Measurements from ENCODE around the gene ANKRD16.
"Not testable (repeated sequence)": the region's sequence is repeated elsewhere in the genome, so short reads cannot be mapped to it uniquely, and the experiment has no call there.

Gene ANKRD16

DNA sequence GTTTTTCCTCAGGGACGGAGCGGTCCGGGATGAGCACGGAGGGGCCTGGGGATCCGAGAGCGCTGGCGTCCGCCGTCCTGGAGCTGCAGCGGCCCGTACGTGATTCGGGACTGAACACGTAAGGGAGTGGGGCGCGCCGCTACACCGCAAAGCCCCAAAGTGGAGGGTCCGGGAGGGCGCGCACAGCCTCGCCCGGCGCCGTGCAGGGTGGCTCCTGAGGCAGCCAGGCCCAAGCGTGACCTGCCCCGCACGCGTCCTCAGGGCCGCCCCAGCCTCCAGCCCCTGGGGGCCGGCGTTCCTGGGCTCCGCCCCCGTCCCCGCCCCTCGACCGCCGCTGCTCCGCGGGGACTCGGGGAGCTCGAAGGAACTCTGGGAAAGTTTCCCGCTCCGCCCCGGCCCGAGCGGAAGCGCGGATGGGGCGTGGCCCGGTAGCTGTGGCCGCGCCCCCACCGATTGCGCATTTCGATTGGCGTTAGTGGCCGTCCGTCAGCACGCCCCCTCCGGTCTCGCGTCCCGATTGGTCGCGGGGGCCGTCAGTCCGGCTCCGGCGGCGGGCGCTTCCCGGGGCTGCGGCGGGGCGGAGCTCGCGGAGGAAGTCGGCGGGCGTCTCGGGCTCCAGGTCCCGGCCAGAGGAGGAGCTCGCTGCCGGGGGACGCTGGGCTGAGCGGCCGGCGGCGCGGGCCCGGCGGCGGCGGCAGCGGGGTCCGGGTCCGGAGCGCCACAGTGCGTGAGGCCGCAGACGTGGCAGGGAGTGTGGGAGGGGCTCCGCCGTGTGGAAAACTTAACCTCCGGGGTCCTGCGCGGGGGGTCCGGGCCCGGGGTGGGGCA, at the start of gene ANKRD16, which contains the start of gene FBH1:
ANKRD16 (minus strand) TSS at position 270 of the 828 bp plus-strand sequence. CDS start 539 bp downstream, outside the sequence.
FBH1 (plus strand) TSS at position 620 of the 828 bp plus-strand sequence; CDS start at position 723, 103 bp downstream.
- peak; percentile 97 for DNase-seq (ENCODE audit: low spot score)

DNA sequence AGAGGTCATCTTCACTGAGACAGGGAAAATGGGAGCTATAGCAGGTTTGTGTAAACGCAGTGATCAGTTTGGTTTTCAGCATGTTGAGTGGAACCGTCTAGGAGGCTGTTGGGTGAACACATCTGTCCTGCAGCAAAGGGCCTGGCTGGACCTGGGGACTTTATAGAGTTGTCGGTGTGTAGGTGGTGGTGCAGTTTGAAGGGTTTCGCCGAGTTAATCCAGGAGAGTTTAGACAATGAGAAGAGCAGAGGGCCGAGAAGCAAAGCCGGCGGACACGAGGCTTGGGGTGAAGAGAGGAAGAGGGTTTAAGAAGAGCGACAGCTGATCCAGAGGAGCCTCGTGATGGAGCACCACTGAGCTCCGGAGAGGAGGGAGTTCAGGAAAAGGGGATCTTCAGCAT, 48.6 kb upstream of the ANKRD16 start:
- no peak for DNase-seq (ENCODE audit: low spot score)

GRCh38 chr10:5937016-5937415, 47.3 kb upstream of the ANKRD16 start:
- DNase-seq (ENCODE audit: low spot score) = no peak

- DNase-seq (ENCODE audit: low spot score) = no peak
These were observed 45.9 kb upstream of the ANKRD16 start for GRCh38 chr10:5935628-5936027.

GRCh38 chr10:5933909-5934546, 44.3 kb upstream of the ANKRD16 start:
- DNase-seq (ENCODE audit: low spot score) = no peak

GRCh38 chr10:5932345-5932744, 42.7 kb upstream of the ANKRD16 start:
- DNase-seq (ENCODE audit: low spot score) = no peak

DNA sequence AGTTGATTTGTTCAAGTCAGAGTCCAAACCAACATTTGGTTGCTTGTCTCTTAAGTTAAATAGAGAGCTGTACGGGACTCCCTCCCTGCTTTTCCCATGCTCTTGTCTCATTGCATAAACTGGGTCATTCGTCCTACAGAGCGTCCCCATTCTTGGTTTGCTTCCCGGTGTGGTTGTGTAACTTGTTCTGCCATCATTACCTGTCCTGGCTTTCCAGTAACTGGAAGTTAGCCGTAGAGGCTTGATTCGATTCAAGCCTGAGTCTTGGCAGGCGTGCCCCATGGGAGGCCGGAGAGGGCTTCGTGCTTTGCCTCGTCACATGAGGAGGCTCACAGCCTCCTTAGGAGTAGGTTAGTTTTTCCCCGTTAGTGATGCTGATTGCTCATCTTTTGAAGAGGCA, 40.6 kb upstream of the ANKRD16 start:
- no peak for DNase-seq (ENCODE audit: low spot score)

DNA sequence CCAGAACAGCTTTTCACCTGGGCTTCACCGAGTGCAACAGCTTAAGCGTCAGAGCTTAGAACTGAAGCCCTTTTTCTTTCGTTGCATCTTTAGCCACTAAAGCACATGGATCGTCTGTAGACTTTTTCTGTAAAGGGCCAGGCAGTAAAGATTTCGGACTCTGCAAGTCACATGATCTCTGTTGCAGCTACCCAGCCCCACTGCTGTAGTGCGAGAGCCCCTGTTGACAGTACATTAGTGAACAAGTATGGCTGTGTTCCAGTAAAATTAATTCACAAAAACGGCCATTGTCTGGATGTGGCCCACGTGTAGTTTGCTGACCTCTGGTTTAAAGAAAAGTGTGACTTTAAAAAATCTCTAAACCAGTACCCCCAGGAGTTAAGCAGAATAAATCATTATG, 39.7 kb upstream of the ANKRD16 start:
- no peak for DNase-seq (ENCODE audit: low spot score)

DNA sequence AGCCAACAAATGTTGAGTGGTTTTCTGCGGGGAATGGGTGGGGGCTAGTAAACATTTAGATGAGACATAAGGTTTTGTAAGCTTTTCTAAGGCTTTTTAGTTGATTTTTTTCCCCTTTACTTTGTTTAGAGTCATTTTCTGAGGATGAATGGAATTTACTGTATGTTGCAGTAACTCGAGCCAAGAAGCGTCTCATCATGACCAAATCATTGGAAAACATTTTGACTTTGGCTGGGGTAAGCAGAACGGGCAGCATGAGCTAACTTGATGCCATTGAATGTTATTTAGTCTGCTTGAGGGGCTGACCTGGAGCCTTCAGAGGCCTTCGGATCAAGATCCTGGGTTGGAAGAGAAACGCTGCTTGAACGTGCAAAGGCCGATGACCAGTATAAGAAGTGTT, 37.6 kb upstream of the ANKRD16 start:
- no peak for DNase-seq (ENCODE audit: low spot score)

GRCh38 chr10:5924889-5925288, 35.2 kb upstream of the ANKRD16 start:
- no peak for DNase-seq (ENCODE audit: low spot score)

DNA sequence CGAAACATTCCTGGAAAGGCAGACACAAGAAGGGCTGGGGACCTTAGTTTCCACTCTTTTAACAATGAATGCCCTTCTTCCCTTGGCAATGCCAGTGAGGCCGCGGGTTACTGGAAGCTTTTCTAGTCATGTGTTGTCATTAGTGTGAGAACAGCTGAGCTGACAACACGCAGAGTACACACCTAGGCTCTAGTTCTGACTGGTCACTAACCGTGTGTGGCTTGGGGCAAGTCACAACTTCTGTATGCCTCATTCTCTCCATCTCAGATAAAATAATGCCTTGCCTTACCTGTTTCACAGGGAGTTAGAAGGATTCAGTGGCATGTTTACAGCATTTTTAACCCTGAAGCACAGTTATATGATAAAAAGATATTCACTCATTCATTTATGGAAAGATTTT, 32.1 kb upstream of the ANKRD16 start:
- DNase-seq (ENCODE audit: low spot score) = no peak

DNA sequence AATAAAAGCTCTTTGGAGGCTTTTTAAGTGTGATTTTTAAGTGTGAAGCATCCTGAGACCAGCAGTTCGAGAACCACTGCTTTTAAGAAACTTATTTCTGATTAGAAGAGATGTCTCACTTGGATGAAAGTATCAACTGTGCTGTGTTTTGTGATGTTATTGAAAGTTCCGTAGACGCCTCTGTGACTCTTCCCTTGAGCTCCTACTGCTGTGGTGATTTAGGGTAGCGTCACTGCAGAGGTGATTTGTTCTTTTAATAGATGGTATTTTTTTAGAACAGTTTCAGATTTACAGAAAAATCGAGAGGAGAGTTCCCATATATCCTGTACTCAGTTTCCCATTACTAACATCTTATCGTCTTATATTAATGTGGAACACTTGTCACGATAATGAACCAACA, 29.9 kb upstream of the ANKRD16 start:
- DNase-seq (ENCODE audit: low spot score) = no peak

DNA sequence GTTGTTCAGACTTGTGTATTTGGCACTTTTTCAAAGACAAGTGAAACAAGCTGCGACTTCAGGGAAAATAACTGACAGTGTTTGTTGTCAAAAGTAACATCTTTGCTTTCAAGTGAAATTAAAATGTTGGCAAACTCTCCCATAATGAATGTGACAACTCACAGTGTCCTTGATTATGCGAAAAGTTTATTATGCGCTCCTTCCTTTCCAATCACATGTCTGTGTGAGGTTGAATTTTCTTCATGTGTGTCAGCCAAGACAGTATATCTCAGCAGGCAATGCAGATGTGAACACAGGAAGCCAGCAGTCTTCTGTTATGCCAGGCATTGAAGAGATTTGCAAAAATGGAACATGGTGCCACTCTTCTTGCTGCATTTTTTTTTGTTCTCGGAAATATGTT, 29.1 kb upstream of the ANKRD16 start:
- no peak for DNase-seq (ENCODE audit: low spot score)

DNA sequence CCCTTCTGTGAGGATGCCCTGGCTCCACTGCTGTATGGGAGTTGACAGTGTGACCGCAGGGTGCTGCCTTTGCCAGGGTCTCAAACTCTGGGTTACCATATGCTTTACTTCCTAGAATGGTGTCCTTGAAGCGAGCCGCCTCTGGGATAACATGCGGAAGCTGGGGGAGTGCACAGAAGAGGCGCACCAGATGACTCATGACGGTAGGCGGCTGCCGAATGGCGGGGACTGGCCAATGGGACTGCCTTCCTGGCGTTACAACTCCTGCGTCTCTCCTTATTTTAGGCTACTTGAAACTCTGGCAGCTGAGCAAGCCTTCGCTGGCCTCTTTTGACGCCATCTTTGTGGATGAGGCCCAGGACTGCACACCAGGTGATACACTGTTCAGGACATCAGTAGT, 27.6 kb upstream of the ANKRD16 start:
- no peak for DNase-seq (ENCODE audit: low spot score)

GRCh38 chr10:5915451-5915850, 25.8 kb upstream of the ANKRD16 start:
- no peak for DNase-seq (ENCODE audit: low spot score)

- DNase-seq (ENCODE audit: low spot score) = no peak
These were observed 24.0 kb upstream of the ANKRD16 start for GRCh38 chr10:5913736-5914135.

DNA sequence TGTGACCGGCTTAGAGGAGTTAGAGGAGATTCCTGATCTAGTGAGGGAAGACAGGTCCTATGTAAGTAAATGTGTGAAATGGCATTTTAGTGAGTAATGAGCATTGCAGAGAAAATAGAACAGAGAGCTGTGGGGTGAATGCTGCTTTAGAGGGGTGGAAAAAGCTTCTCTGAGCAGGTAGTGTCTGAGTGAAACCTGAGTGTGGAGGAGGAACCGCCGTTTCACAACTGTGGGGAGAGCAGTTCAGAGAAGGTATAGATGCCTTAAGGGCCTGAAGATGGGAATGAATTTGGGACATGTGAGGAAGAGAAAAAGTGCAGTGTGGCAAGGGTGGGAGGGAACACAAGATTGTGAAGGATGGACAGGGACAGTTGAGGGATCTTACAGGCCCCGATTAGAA, 22.0 kb upstream of the ANKRD16 start:
- no peak for DNase-seq (ENCODE audit: low spot score)

- DNase-seq (ENCODE audit: low spot score) = no peak
These were observed 20.8 kb upstream of the ANKRD16 start for GRCh38 chr10:5910323-5911100.

- DNase-seq (ENCODE audit: low spot score) = not testable (repeated sequence)
These were observed 19.0 kb upstream of the ANKRD16 start for GRCh38 chr10:5908676-5909075.

DNA sequence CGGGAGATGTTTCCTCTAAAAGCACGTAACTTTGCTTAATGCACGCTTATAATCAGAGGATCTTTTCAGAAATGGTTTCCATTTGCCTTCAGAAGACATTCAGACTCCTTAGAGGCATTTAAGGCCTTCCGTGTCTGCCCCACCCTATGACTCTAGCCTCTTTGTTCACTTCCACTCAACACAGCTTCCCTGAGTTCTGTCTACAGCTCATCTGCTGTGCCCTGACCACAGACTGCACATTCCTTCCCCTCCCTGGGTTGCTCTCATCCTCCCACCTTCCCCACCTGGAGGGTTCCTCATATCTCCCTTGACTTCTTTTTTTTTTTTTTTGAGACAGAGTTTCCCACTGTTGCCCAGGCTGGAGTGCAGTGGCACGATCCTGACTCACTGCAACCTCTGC, 17.0 kb upstream of the ANKRD16 start:
- DNase-seq (ENCODE audit: low spot score) = no peak

- DNase-seq (ENCODE audit: low spot score) = no peak
These were observed 16.3 kb upstream of the ANKRD16 start for GRCh38 chr10:5905854-5906507.

DNA sequence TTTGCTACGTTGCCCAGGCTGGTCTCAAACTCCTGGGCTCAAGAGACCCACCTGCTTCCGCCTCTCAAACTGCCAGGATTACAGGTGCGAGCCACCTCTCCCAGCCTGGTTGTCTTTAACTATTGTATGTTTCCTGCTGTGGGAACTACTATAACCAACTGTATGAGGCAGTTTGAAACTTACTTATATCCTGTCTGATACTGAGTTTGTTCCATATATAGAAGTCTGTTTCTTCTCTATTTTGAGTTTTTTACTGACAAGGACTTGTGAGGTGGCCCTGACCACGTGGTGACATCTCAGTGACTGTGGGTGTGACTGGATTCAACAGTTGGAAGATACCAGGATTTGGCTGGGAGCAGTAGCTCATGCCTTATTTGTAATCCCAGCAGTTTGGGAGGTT, 14.5 kb upstream of the ANKRD16 start:
- no peak for DNase-seq (ENCODE audit: low spot score)
